ENCODE results near the gene ZGLP1.

Gene ZGLP1

GRCh38 chr19:10274589-10274988, 35.0 kb downstream of the ZGLP1 start:
- DNase-seq, result no peak

- DNase-seq, result peak; percentile 38
Measured at GRCh38 chr19:10271543-10272086, 38.0 kb downstream of the ZGLP1 start.

- peak; percentile 76 for DNase-seq
Measured at GRCh38 chr19:10270616-10271394, 38.8 kb downstream of the ZGLP1 start, which contains the start of gene ICAM1. Gene ICAM1 (plus strand): TSS chr19:10271120. CDS start chr19:10271160, 40 bp downstream.

- DNase-seq, result peak; percentile 33
Measured at GRCh38 chr19:10270180-10270615, 39.4 kb downstream of the ZGLP1 start.

GRCh38 chr19:10269333-10270179, 40.1 kb downstream of the ZGLP1 start:
- peak; percentile 81 for DNase-seq

GRCh38 chr19:10268071-10268470, 41.5 kb downstream of the ZGLP1 start:
- DNase-seq, result no peak

GRCh38 chr19:10266706-10267105, 42.9 kb downstream of the ZGLP1 start:
- no peak for DNase-seq

- no peak for DNase-seq
Measured at GRCh38 chr19:10262771-10263170, 46.8 kb downstream of the ZGLP1 start.

- DNase-seq, result no peak
Measured at GRCh38 chr19:10260141-10260584, 49.5 kb downstream of the ZGLP1 start.

GRCh38 chr19:10259162-10259905, 50.3 kb downstream of the ZGLP1 start:
- DNase-seq, result peak; percentile 86

- no peak for DNase-seq
Measured at GRCh38 chr19:10258080-10258710, 51.4 kb downstream of the ZGLP1 start.

GRCh38 chr19:10256970-10257615, 52.5 kb downstream of the ZGLP1 start:
- DNase-seq, result no peak

- DNase-seq, result no peak
Measured at GRCh38 chr19:10256551-10256950, 53.1 kb downstream of the ZGLP1 start.

GRCh38 chr19:10255358-10255757, 54.3 kb downstream of the ZGLP1 start:
- DNase-seq, result no peak
